Liver (tissue), 9 donors: ENCODE measurements around the gene STEAP3. TPM values are rescaled to one million over a fixed set of nuclear protein-coding genes. Genes with fewer than 3 reads are reported as not detected.
A peak's percentile ranks its signal among the peaks of the same experiment; 100 is the strongest.

ENCODE experiments used
- DNase-seq: peaks from one replicate; pipeline ENCODE4 v3.0.0-alpha.2; 2017; ENCODE audit warnings: low spot score
- H3K27ac ChIP-seq, 2 donors: one replicate each; pipeline ENCODE4 v1.7.0; 2013; ENCODE audit warnings: inconsistent platforms in 2 of 2, low read length in 2 of 2, control low read depth in 1 of 2, low read depth in 1 of 2, mild to moderate bottlenecking in 1 of 2
- H3K27me3 ChIP-seq, 4 donors: one replicate each; pipeline versions ENCODE4 v1.6.1 to v1.7.0; 2013; ENCODE audit warnings: low read length in 3 of 4, inconsistent platforms in 1 of 4, mild to moderate bottlenecking in 1 of 4, moderate library complexity in 1 of 4; ENCODE audit not compliant: control insufficient read depth in 4 of 4, insufficient read depth in 4 of 4
- H3K36me3 ChIP-seq, 4 donors: one replicate each; pipeline versions ENCODE4 v1.6.1 to v1.7.0; 2013; ENCODE audit warnings: low read length in 3 of 4, mild to moderate bottlenecking in 3 of 4, low read depth in 1 of 4, moderate library complexity in 1 of 4; ENCODE audit not compliant: control insufficient read depth in 4 of 4, insufficient read depth in 3 of 4
- H3K4me1 ChIP-seq, 4 donors: one replicate each; pipeline versions ENCODE4 v1.6.1 to v1.7.0; 2013; ENCODE audit warnings: low read length in 3 of 4, mild to moderate bottlenecking in 3 of 4, moderate library complexity in 1 of 4; ENCODE audit not compliant: control insufficient read depth in 4 of 4, insufficient read depth in 4 of 4
- H3K4me3 ChIP-seq, 3 donors: one replicate each; pipeline versions ENCODE4 v1.6.1 to v1.7.0; 2013; ENCODE audit warnings: low read length in 3 of 3, control low read depth in 1 of 3, low read depth in 1 of 3, mild to moderate bottlenecking in 1 of 3
- H3K9ac ChIP-seq, 2 donors: one replicate each; pipeline ENCODE4 v1.7.0; 2013; ENCODE audit warnings: low read length in 2 of 2, mild to moderate bottlenecking in 2 of 2, moderate library complexity in 2 of 2, control low read depth in 1 of 2, low read depth in 1 of 2
- H3K9me3 ChIP-seq, 4 donors: one replicate each; pipeline versions ENCODE4 v1.6.1 to v1.7.0; 2013; ENCODE audit warnings: low read length in 3 of 4; ENCODE audit not compliant: control insufficient read depth in 4 of 4
- CTCF ChIP-seq: fragments of 150-350 bp; IDR thresholded peaks from 2 replicates; pipeline ENCODE4 v1.5.1; 2017; ENCODE audit warnings: improper control_type of control experiment, low read depth, low read length; ENCODE audit not compliant: missing input control
- EGR1 ChIP-seq, 2 donors: IDR thresholded peaks; 2 replicates each; pipeline ENCODE4 v1.6.1; 2016 to 2018; ENCODE audit warnings: antibody characterized with exemption in 2 of 2, low read depth in 2 of 2
- FOXA2 ChIP-seq: IDR thresholded peaks from 2 replicates; pipeline ENCODE4 v1.6.1; 2016; ENCODE audit warnings: antibody characterized with exemption
- GABPA ChIP-seq, 2 donors: IDR thresholded peaks in 1 of 2; conservative IDR thresholded peaks in 1 of 2; 2 replicates each; pipeline ENCODE4 v1.6.1; 2016; ENCODE audit warnings: antibody characterized with exemption in 2 of 2, mild to moderate bottlenecking in 1 of 2, moderate library complexity in 1 of 2
- HNF4A ChIP-seq, 2 donors: conservative IDR thresholded peaks; 2 replicates each; pipeline ENCODE4 v1.6.1; 2016; ENCODE audit warnings: antibody characterized with exemption in 2 of 2, mild to moderate bottlenecking in 2 of 2
- HNF4G ChIP-seq: IDR thresholded peaks from 2 replicates; pipeline ENCODE4 v1.6.1; 2016; ENCODE audit warnings: antibody characterized with exemption
- JUND ChIP-seq, 2 donors: IDR thresholded peaks; 2 replicates each; pipeline ENCODE4 v1.6.1; 2016; ENCODE audit warnings: antibody characterized with exemption in 2 of 2
- MAX ChIP-seq: IDR thresholded peaks from 2 replicates; pipeline ENCODE4 v1.6.1; 2016; ENCODE audit warnings: antibody characterized with exemption
- REST ChIP-seq: IDR thresholded peaks from 2 replicates; pipeline ENCODE4 v1.6.1; 2016; ENCODE audit warnings: antibody characterized with exemption, mild to moderate bottlenecking
- RXRA ChIP-seq, 2 donors: IDR thresholded peaks; 2 replicates each; pipeline ENCODE4 v1.6.1; 2017 to 2018; ENCODE audit warnings: antibody characterized with exemption in 2 of 2, mild to moderate bottlenecking in 1 of 2
- TAF1 ChIP-seq: conservative IDR thresholded peaks from 2 replicates; pipeline ENCODE4 v1.6.1; 2016; ENCODE audit warnings: antibody characterized with exemption, mild to moderate bottlenecking
- ZBTB33 ChIP-seq: IDR thresholded peaks from 2 replicates; pipeline ENCODE4 v1.6.1; 2016; ENCODE audit warnings: antibody characterized with exemption
- WGBS: extraction: QIAGEN DNeasy Blood & Tissue Kit; methylation state at CpG from one replicate; pipeline ENCODE4 v1.1.7; 2013; 5-methylcytosine and 5-hydroxymethylcytosine counted together
- polyA plus RNA-seq, 2 donors: library from polyadenylated mRNA; stranded (reverse) in 1 of 2; unstranded in 1 of 2; fragments of 200-250 nt in 1 of 2; fragments of >200 nt in 1 of 2; fragmentation: Nextera tagmentation in 1 of 2; extraction: Ambion mirVana in 1 of 2; gene quantifications; one replicate each; pipeline versions ENCODE4 v1.2.1 to v1.2.3, GENCODE V29; 2013 to 2015
- total RNA-seq, 2 donors: library from RNA; depleted of rRNA; stranded (reverse); fragments of >200 nt; gene quantifications; one replicate each; pipeline ENCODE4 v1.2.3, GENCODE V29; 2014
- donor health status: healthy.
- donor health status: healthy.
- donor health status: healthy.
- donor health status: healthy.
- donor health status: healthy.

STEAP3 gene
- total and polyA plus RNA-seq, 4 donors = 44.4 to 158 (median 113) TPM

- Histone ChIP-seq H3K4me3 (no peak overlapping the region), H3K36me3 (no peaks in the 10 kb centered on the region), H3K27ac (peak overlapping the region in 1 of 2 donors; percentile 25), H3K9me3 (no peaks in the 10 kb centered on the region), H3K9ac (no peak overlapping the region), H3K4me1 (peaks cover 2 to 37% (median 25%) of the 10 kb centered on the region in 4 donors), H3K27me3 (no peaks in the 10 kb centered on the region)
- TF ChIP-seq HNF4A (conservative IDR thresholded peaks at IDR 0.05) = peak in 1 of 2 donors; percentile 30
- no peak for TF ChIP-seq CTCF
- TF ChIP-seq GABPA (IDR thresholded peaks at IDR 0.05 in 1 of 2, conservative IDR thresholded peaks at IDR 0.05 in 1 of 2) = no peak
- TF ChIP-seq RXRA (IDR thresholded peaks at IDR 0.05) = peak in 1 of 2 donors; percentile 19
- WGBS = 22% methylated on average over 2 of the region's 2 CpGs
- DNase-seq = no peak
Measured at GRCh38 chr2:119195887-119196286, 27.7 kb upstream of the STEAP3 start.

- no peak overlapping the region for H3K9ac ChIP-seq
- DNase-seq = no peak
- no peak for TF ChIP-seq ZBTB33
- TF ChIP-seq JUND (IDR thresholded peaks at IDR 0.05) = no peak
- no peak for TF ChIP-seq FOXA2
- TF ChIP-seq REST = no peak
- TF ChIP-seq HNF4A (conservative IDR thresholded peaks at IDR 0.05) = no peak
- TF ChIP-seq EGR1 (IDR thresholded peaks at IDR 0.05; ENCODE audit: low read depth in 2 of 2) = no peak
- no peak for TF ChIP-seq GABPA (IDR thresholded peaks at IDR 0.05 in 1 of 2, conservative IDR thresholded peaks at IDR 0.05 in 1 of 2)
- no peak for TF ChIP-seq MAX
- no peak for TF ChIP-seq HNF4G
- TF ChIP-seq TAF1 = no peak
- TF ChIP-seq RXRA (IDR thresholded peaks at IDR 0.05) = no peak
- 71% methylated on average over 7 of the region's 7 CpGs for WGBS
- no peaks in the 10 kb centered on the region for H3K36me3 ChIP-seq
- H3K27ac ChIP-seq = peak overlapping the region in 1 of 2 donors; percentile 25
- no peaks in the 10 kb centered on the region for H3K27me3 ChIP-seq
- H3K4me1 ChIP-seq = peaks cover 2 to 37% (median 25%) of the 10 kb centered on the region in 4 donors
- no peaks in the 10 kb centered on the region for H3K9me3 ChIP-seq
- no peak overlapping the region for H3K4me3 ChIP-seq
Measured at GRCh38 chr2:119196301-119197125, 27.1 kb upstream of the STEAP3 start.
